ENCODE results near the gene UTS2B. TPM values are rescaled to one million over a fixed set of nuclear protein-coding genes. Genes with fewer than 3 reads are reported as not detected.

UTS2B gene
- under 1 TPM in 1 of 5 experiments, not detected in 4; 0.34 TPM for total RNA-seq
- polyA plus RNA-seq, result not detected
- not detected for total RNA-seq

- Mint-ChIP-seq H3K9me3 (peaks cover 0 to 12% (median 0%) of the 10 kb centered on the region in 11 donors), H3K36me3 (peaks cover 0 to 15% (median 0%) of the 10 kb centered on the region in 5 donors), H3K27ac (peak within 1 kb of the TSS in 1 of 9 donors; percentile 73), H3K4me3 (peak within 1 kb of the TSS; percentile 39 to 82 (median 70)), H3K4me1 (peaks cover 0 to 25% (median 13%) of the 10 kb centered on the region in 7 donors), H3K27me3 (peaks cover 22 to 41% (median 31%) of the 10 kb centered on the region in 5 donors)
- no peaks in the 10 kb centered on the region for H3K9me3 ChIP-seq (ENCODE audit: control insufficient read depth in 2 of 3, low read length in 3 of 3)
- ATAC-seq (peak; percentile 23), DNase-seq (peak in 2 of 9 donors; percentile 2 to 26)
- H3K4me1 ChIP-seq (ENCODE audit: control insufficient read depth in 2 of 2, insufficient read depth in 2 of 2, low read length in 2 of 2), result no peaks in the 10 kb centered on the region
- ChIA-PET CTCF (no interaction called here), POLR2A (no interaction called here)
- intact Hi-C loops (cut with micrococcal nuclease), result loop anchor here in 1 of 2 donors (5.0 kb wide), 2 partner anchors 38 to 713 kb away; no protein-coding TSS in a partner anchor
- H3K36me3 ChIP-seq (ENCODE audit: control insufficient read depth in 2 of 3, insufficient read depth in 3 of 3, low read length in 3 of 3), result no peaks in the 10 kb centered on the region
- H3K27ac ChIP-seq (ENCODE audit: low read depth, low read length), result peak within 1 kb of the TSS; percentile 44
- H3K4me3 ChIP-seq (ENCODE audit: low read length), result peak within 1 kb of the TSS; percentile 24
- no peaks in the 10 kb centered on the region for H3K27me3 ChIP-seq (ENCODE audit: control insufficient read depth in 2 of 2, insufficient read depth in 2 of 2, low read length in 2 of 2)
These were observed at the start of gene UTS2B for GRCh38 chr3:191329654-191330529. Gene UTS2B (minus strand): TSS chr3:191330526. CDS start chr3:191282189, 48,337 bp downstream.

GRCh38 chr3:191380001-191380400 is 49.7 kb upstream of the UTS2B start:
- Histone ChIP-seq H3K4me3 (ENCODE audit: low read length) (no peak overlapping the region), H3K36me3 (ENCODE audit: control insufficient read depth in 2 of 3, insufficient read depth in 3 of 3, low read length in 3 of 3) (no peaks in the 10 kb centered on the region), H3K27me3 (ENCODE audit: control insufficient read depth in 2 of 2, insufficient read depth in 2 of 2, low read length in 2 of 2) (no peaks in the 10 kb centered on the region), H3K27ac (ENCODE audit: low read depth, low read length) (no peak overlapping the region), H3K9me3 (ENCODE audit: control insufficient read depth in 2 of 3, low read length in 3 of 3) (no peaks in the 10 kb centered on the region), H3K4me1 (ENCODE audit: control insufficient read depth in 2 of 2, insufficient read depth in 2 of 2, low read length in 2 of 2) (no peaks in the 10 kb centered on the region)
- Mint-ChIP-seq H3K4me3 (no peak overlapping the region), H3K36me3 (peaks cover 0 to 4% (median 0%) of the 10 kb centered on the region in 5 donors), H3K27me3 (no peaks in the 10 kb centered on the region), H3K4me1 (peaks cover 0 to 4% (median 0%) of the 10 kb centered on the region in 7 donors), H3K9me3 (no peaks in the 10 kb centered on the region), H3K27ac (no peak overlapping the region)
- intact Hi-C loops (cut with micrococcal nuclease), result no loop called here
- DNase-seq (no peak), ATAC-seq (no peak)
- CTCF ChIA-PET, result no interaction called here
- POLR2A ChIA-PET, result no interaction called here

- Mint-ChIP-seq H3K27ac (no peak overlapping the region), H3K9me3 (peaks cover 0 to 4% (median 0%) of the 10 kb centered on the region in 11 donors), H3K27me3 (no peaks in the 10 kb centered on the region), H3K4me1 (peaks cover 0 to 4% (median 0%) of the 10 kb centered on the region in 7 donors), H3K4me3 (no peak overlapping the region), H3K36me3 (peaks cover 0 to 4% (median 0%) of the 10 kb centered on the region in 5 donors)
- no peaks in the 10 kb centered on the region for H3K27me3 ChIP-seq (ENCODE audit: control insufficient read depth in 2 of 2, insufficient read depth in 2 of 2, low read length in 2 of 2)
- ChIA-PET CTCF (no interaction called here), POLR2A (no interaction called here)
- intact Hi-C loops (cut with micrococcal nuclease), result no loop called here
- H3K9me3 ChIP-seq (ENCODE audit: control insufficient read depth in 2 of 3, low read length in 3 of 3), result no peaks in the 10 kb centered on the region
- no peak overlapping the region for H3K27ac ChIP-seq (ENCODE audit: low read depth, low read length)
- H3K4me1 ChIP-seq (ENCODE audit: control insufficient read depth in 2 of 2, insufficient read depth in 2 of 2, low read length in 2 of 2), result no peaks in the 10 kb centered on the region
- DNase-seq (no peak), ATAC-seq (no peak)
- H3K36me3 ChIP-seq (ENCODE audit: control insufficient read depth in 2 of 3, insufficient read depth in 3 of 3, low read length in 3 of 3), result no peaks in the 10 kb centered on the region
- no peak overlapping the region for H3K4me3 ChIP-seq (ENCODE audit: low read length)
These were observed 49.1 kb upstream of the UTS2B start for GRCh38 chr3:191379446-191379845.

- H3K9me3 ChIP-seq (ENCODE audit: control insufficient read depth in 2 of 3, low read length in 3 of 3), result no peaks in the 10 kb centered on the region
- H3K27me3 ChIP-seq (ENCODE audit: control insufficient read depth in 2 of 2, insufficient read depth in 2 of 2, low read length in 2 of 2), result no peaks in the 10 kb centered on the region
- POLR2A ChIA-PET, result no interaction called here
- Mint-ChIP-seq H3K36me3 (peaks cover 0 to 4% (median 0%) of the 10 kb centered on the region in 5 donors), H3K27ac (no peak overlapping the region), H3K9me3 (peaks cover 0 to 4% (median 0%) of the 10 kb centered on the region in 11 donors), H3K4me1 (peaks cover 0 to 4% (median 0%) of the 10 kb centered on the region in 7 donors), H3K4me3 (no peak overlapping the region), H3K27me3 (no peaks in the 10 kb centered on the region)
- no peaks in the 10 kb centered on the region for H3K36me3 ChIP-seq (ENCODE audit: control insufficient read depth in 2 of 3, insufficient read depth in 3 of 3, low read length in 3 of 3)
- intact Hi-C loops (cut with micrococcal nuclease), result no loop called here
- ATAC-seq, result no peak
- H3K27ac ChIP-seq (ENCODE audit: low read depth, low read length), result no peak overlapping the region
- CTCF ChIA-PET, result no interaction called here
- no peak overlapping the region for H3K4me3 ChIP-seq (ENCODE audit: low read length)
- H3K4me1 ChIP-seq (ENCODE audit: control insufficient read depth in 2 of 2, insufficient read depth in 2 of 2, low read length in 2 of 2), result no peaks in the 10 kb centered on the region
- DNase-seq, result no peak
These were observed 48.0 kb upstream of the UTS2B start for GRCh38 chr3:191378142-191378812.

GRCh38 chr3:191376516-191377141 is 46.3 kb upstream of the UTS2B start:
- Mint-ChIP-seq H3K36me3 (peaks cover 0 to 4% (median 0%) of the 10 kb centered on the region in 5 donors), H3K4me3 (no peak overlapping the region), H3K9me3 (peaks cover 0 to 4% (median 0%) of the 10 kb centered on the region in 11 donors), H3K27me3 (no peaks in the 10 kb centered on the region), H3K4me1 (peaks cover 0 to 7% (median 0%) of the 10 kb centered on the region in 7 donors), H3K27ac (no peak overlapping the region)
- Histone ChIP-seq H3K36me3 (ENCODE audit: control insufficient read depth in 2 of 3, insufficient read depth in 3 of 3, low read length in 3 of 3) (no peaks in the 10 kb centered on the region), H3K9me3 (ENCODE audit: control insufficient read depth in 2 of 3, low read length in 3 of 3) (no peaks in the 10 kb centered on the region), H3K27me3 (ENCODE audit: control insufficient read depth in 2 of 2, insufficient read depth in 2 of 2, low read length in 2 of 2) (no peaks in the 10 kb centered on the region), H3K4me1 (ENCODE audit: control insufficient read depth in 2 of 2, insufficient read depth in 2 of 2, low read length in 2 of 2) (no peaks in the 10 kb centered on the region), H3K27ac (ENCODE audit: low read depth, low read length) (no peak overlapping the region), H3K4me3 (ENCODE audit: low read length) (no peak overlapping the region)
- POLR2A ChIA-PET, result no interaction called here
- DNase-seq, result no peak
- CTCF ChIA-PET, result no interaction called here
- intact Hi-C loops (cut with micrococcal nuclease), result no loop called here
- no peak for ATAC-seq

- Mint-ChIP-seq H3K36me3 (no peaks in the 10 kb centered on the region), H3K27ac (no peak overlapping the region), H3K4me3 (no peak overlapping the region), H3K4me1 (peaks cover 0 to 3% (median 0%) of the 10 kb centered on the region in 7 donors), H3K9me3 (peaks cover 0 to 4% (median 0%) of the 10 kb centered on the region in 11 donors), H3K27me3 (no peaks in the 10 kb centered on the region)
- Histone ChIP-seq H3K36me3 (ENCODE audit: control insufficient read depth in 2 of 3, insufficient read depth in 3 of 3, low read length in 3 of 3) (no peaks in the 10 kb centered on the region), H3K4me1 (ENCODE audit: control insufficient read depth in 2 of 2, insufficient read depth in 2 of 2, low read length in 2 of 2) (no peaks in the 10 kb centered on the region), H3K9me3 (ENCODE audit: control insufficient read depth in 2 of 3, low read length in 3 of 3) (no peaks in the 10 kb centered on the region), H3K27me3 (ENCODE audit: control insufficient read depth in 2 of 2, insufficient read depth in 2 of 2, low read length in 2 of 2) (no peaks in the 10 kb centered on the region), H3K4me3 (ENCODE audit: low read length) (no peak overlapping the region), H3K27ac (ENCODE audit: low read depth, low read length) (no peak overlapping the region)
- no peak for ATAC-seq
- CTCF ChIA-PET, result no interaction called here
- POLR2A ChIA-PET, result no interaction called here
- intact Hi-C loops (cut with micrococcal nuclease), result no loop called here
- DNase-seq, result no peak
These were observed 43.0 kb upstream of the UTS2B start for GRCh38 chr3:191373327-191373726.
